Lung microvascular endothelial cell (primary cell): ENCODE data around the gene RFT1. TPM values are rescaled to one million over a fixed set of nuclear protein-coding genes. Genes with fewer than 3 reads are reported as not detected.
"Not testable (repeated sequence)": the region's sequence is repeated elsewhere in the genome, so short reads cannot be mapped to it uniquely, and the experiment has no call there.

Experiments
- DNase-seq, 2 donors: peaks; one replicate each; pipeline versions ENCODE4 v3.0.0 to v3.0.0-alpha.2; 2010; ENCODE audit warnings: low read depth in 2 of 2
- total RNA-seq: library from RNA; depleted of rRNA; stranded (reverse); fragments of >200 nt; gene quantifications from 2 replicates; pipeline ENCODE4 v1.2.1, GENCODE V29; 2014

RFT1 gene
- total RNA-seq, 1 donor from 2014 or later = 11.3 TPM

- DNase-seq = no peak
These were observed 33.5 kb upstream of the RFT1 start for GRCh38 chr3:53163444-53164387.

GRCh38 chr3:53162672-53163443 is 32.6 kb upstream of the RFT1 start:
- peak in 1 of 2 donors; percentile 24 for DNase-seq

- peak; percentile 23 for DNase-seq
These were observed 31.8 kb upstream of the RFT1 start for GRCh38 chr3:53161820-53162671.

- DNase-seq = peak; percentile 16 to 22
These were observed 31.2 kb upstream of the RFT1 start for GRCh38 chr3:53161450-53161819.

GRCh38 chr3:53160660-53161449 is 30.6 kb upstream of the RFT1 start, which contains the start of gene PRKCD:
Gene PRKCD, plus strand, starts transcription at chr3:53161209. Its CDS starts 17,214 bp downstream, at chr3:53178423.
- peak; percentile 75 to 80 for DNase-seq

GRCh38 chr3:53160061-53160659 is 29.9 kb upstream of the RFT1 start:
- no peak for DNase-seq

- peak in 1 of 2 donors; percentile 30 for DNase-seq
These were observed 29.2 kb upstream of the RFT1 start for GRCh38 chr3:53159156-53160060.

GRCh38 chr3:53158765-53159155 is 28.5 kb upstream of the RFT1 start:
- no peak for DNase-seq

GRCh38 chr3:53157974-53158580 is 27.8 kb upstream of the RFT1 start:
- no peak for DNase-seq

- DNase-seq = no peak
These were observed 26.2 kb upstream of the RFT1 start for GRCh38 chr3:53156368-53156834.

GRCh38 chr3:53155760-53156159 is 25.5 kb upstream of the RFT1 start:
- no peak for DNase-seq

- DNase-seq = no peak
These were observed 24.6 kb upstream of the RFT1 start for GRCh38 chr3:53154881-53155285.

- no peak for DNase-seq
These were observed 23.7 kb upstream of the RFT1 start for GRCh38 chr3:53153980-53154379.

- no peak for DNase-seq
These were observed 23.1 kb upstream of the RFT1 start for GRCh38 chr3:53153264-53153823.

GRCh38 chr3:53151870-53152660 is 21.8 kb upstream of the RFT1 start:
- DNase-seq = no peak

- DNase-seq = no peak
These were observed 21.2 kb upstream of the RFT1 start for GRCh38 chr3:53151465-53151864.

GRCh38 chr3:53151086-53151438 is 20.8 kb upstream of the RFT1 start:
- not testable (repeated sequence) for DNase-seq
